ENCODE measurements around the gene IFT22.

- no peak for TF ChIP-seq JUND (IDR thresholded peaks at IDR 0.05)
- TF ChIP-seq CTCF (IDR thresholded peaks at IDR 0.05; ENCODE audit: low read depth, low read length, missing input control), result no peak
- TF ChIP-seq EGR1 (IDR thresholded peaks at IDR 0.05; ENCODE audit: low read depth in 2 of 2), result no peak
- no peak for TF ChIP-seq HNF4A (conservative IDR thresholded peaks at IDR 0.05)
- no peak for TF ChIP-seq RXRA (IDR thresholded peaks at IDR 0.05)
- TF ChIP-seq MAX (IDR thresholded peaks at IDR 0.05), result no peak
- TF ChIP-seq SP1 (IDR thresholded peaks at IDR 0.05), result no peak
- TF ChIP-seq TAF1 (conservative IDR thresholded peaks at IDR 0.05), result no peak
- no peak for TF ChIP-seq REST (IDR thresholded peaks at IDR 0.05)
- no peak for TF ChIP-seq RAD21 (IDR thresholded peaks at IDR 0.05)
- no peak for TF ChIP-seq FOXA1 (IDR thresholded peaks at IDR 0.05)
- TF ChIP-seq HNF4G (IDR thresholded peaks at IDR 0.05), result no peak
Observed at GRCh38 chr7:101285171-101285570, 36.4 kb downstream of the IFT22 start.
